Epidermal melanocyte (primary cell): ENCODE results near the gene MBD4.
A peak's percentile ranks its signal among the peaks of the same experiment; 100 is the strongest.
"Not testable (repeated sequence)": the region's sequence is repeated elsewhere in the genome, so short reads cannot be mapped to it uniquely, and the experiment has no call there.

Source experiments
- DNase-seq: peaks from one replicate; pipeline ENCODE4 v3.0.0; 2011; ENCODE audit warnings: low spot score; ENCODE audit not compliant: insufficient read length

The MBD4 gene

GRCh38 chr3:129432671-129433070 lies 7.1 kb downstream of the MBD4 start:
- no peak for DNase-seq

GRCh38 chr3:129432036-129432435 lies 7.7 kb downstream of the MBD4 start:
- no peak for DNase-seq

GRCh38 chr3:129429602-129430001 lies 10.1 kb downstream of the MBD4 start:
- no peak for DNase-seq

- DNase-seq: no peak
Measured at GRCh38 chr3:129429080-129429451, 10.7 kb downstream of the MBD4 start.

- DNase-seq: peak; percentile 82
Measured at GRCh38 chr3:129428376-129429079, 11.2 kb downstream of the MBD4 start, which contains the start of gene EFCAB12. EFCAB12 (minus strand) TSS chr3:129428636; CDS start chr3:129428488, 148 bp downstream.

GRCh38 chr3:129428007-129428375 lies 11.8 kb downstream of the MBD4 start:
- DNase-seq: no peak

- no peak for DNase-seq
Measured at GRCh38 chr3:129425619-129426018, 14.1 kb downstream of the MBD4 start.

- no peak for DNase-seq
Measured at GRCh38 chr3:129425213-129425612, 14.5 kb downstream of the MBD4 start.

- DNase-seq: no peak
Measured at GRCh38 chr3:129424185-129424841, 15.4 kb downstream of the MBD4 start.

GRCh38 chr3:129422897-129423296 lies 16.9 kb downstream of the MBD4 start:
- no peak for DNase-seq

- no peak for DNase-seq
Measured at GRCh38 chr3:129421988-129422745, 17.6 kb downstream of the MBD4 start.

- DNase-seq: no peak
Measured at GRCh38 chr3:129421236-129421883, 18.4 kb downstream of the MBD4 start.

GRCh38 chr3:129419476-129419875 lies 20.3 kb downstream of the MBD4 start:
- no peak for DNase-seq

- DNase-seq: no peak
Measured at GRCh38 chr3:129418041-129418973, 21.4 kb downstream of the MBD4 start.

- DNase-seq: no peak
Measured at GRCh38 chr3:129417326-129417725, 22.4 kb downstream of the MBD4 start.

- DNase-seq: no peak
Measured at GRCh38 chr3:129416415-129416814, 23.3 kb downstream of the MBD4 start.

GRCh38 chr3:129415830-129416229 lies 23.9 kb downstream of the MBD4 start:
- no peak for DNase-seq

GRCh38 chr3:129415378-129415777 lies 24.4 kb downstream of the MBD4 start:
- DNase-seq: no peak

- no peak for DNase-seq
Measured at GRCh38 chr3:129413687-129414506, 25.9 kb downstream of the MBD4 start.

- not testable (repeated sequence) for DNase-seq
Measured at GRCh38 chr3:129413238-129413637, 26.5 kb downstream of the MBD4 start.
